Tibial nerve (tissue), 4 donors: ENCODE results near the gene RASAL2. TPM values are rescaled to one million over a fixed set of nuclear protein-coding genes. Genes with fewer than 3 reads are reported as not detected.

Experiments
- DNase-seq, 2 donors: peaks; one replicate each; pipeline ENCODE4 v3.0.0-alpha.2; 2019; ENCODE audit warnings: low spot score in 2 of 2
- H3K27ac ChIP-seq, 4 donors: fragments of 200-600 bp; sonication (generic) in 3 of 4; one replicate each; pipeline ENCODE4 v1.5.1; 2017 to 2019; ENCODE audit warnings: mild to moderate bottlenecking in 1 of 4
- H3K27me3 ChIP-seq, 2 donors: fragments of 200-600 bp; sonication (generic) in 1 of 2; one replicate each; pipeline versions ENCODE4 v1.5.1 to v1.6.0; 2017 to 2019
- H3K36me3 ChIP-seq, 3 donors: fragments of 200-600 bp; sonication (generic); one replicate each; pipeline ENCODE4 v1.5.1; 2018 to 2019
- H3K4me1 ChIP-seq, 4 donors: fragments of 200-600 bp; sonication (generic) in 3 of 4; one replicate each; pipeline ENCODE4 v1.5.1; 2017 to 2019
- H3K4me3 ChIP-seq, 4 donors: fragments of 200-600 bp; sonication (generic) in 3 of 4; one replicate each; pipeline ENCODE4 v1.5.1; 2017 to 2019; ENCODE audit warnings: mild to moderate bottlenecking in 1 of 4, moderate library complexity in 1 of 4
- H3K9me3 ChIP-seq, 4 donors: fragments of 200-600 bp; sonication (generic) in 3 of 4; one replicate each; pipeline ENCODE4 v1.5.1; 2017 to 2019
- CTCF ChIP-seq, 5 experiments: fragments of 200-600 bp in 3 of 5; fragments of 450-650 bp in 2 of 5; sonication (generic) in 3 of 5; IDR thresholded peaks; one replicate each; pipeline ENCODE4 v1.5.1; 2016 to 2019; ENCODE audit warnings: antibody characterized with exemption in 5 of 5, mild to moderate bottlenecking in 3 of 5, moderate library complexity in 2 of 5
- EP300 ChIP-seq, 2 donors: sonication (generic); formaldehyde crosslinking; IDR thresholded peaks; one replicate each; pipeline ENCODE4 v1.6.1; 2017; ENCODE audit warnings: antibody characterized with exemption in 2 of 2, mild to moderate bottlenecking in 1 of 2
- POLR2A ChIP-seq, 2 donors: fragments of 450-650 bp; IDR thresholded peaks; one replicate each; pipeline ENCODE4 v1.6.1; 2017; ENCODE audit warnings: antibody characterized with exemption in 2 of 2, mild to moderate bottlenecking in 2 of 2, moderate library complexity in 2 of 2
- WGBS, 2 donors: methylation state at CpG; one replicate each; pipeline ENCODE4 v1.1.5; 2018; 5-methylcytosine and 5-hydroxymethylcytosine counted together
- total RNA-seq, 4 donors: library from RNA; depleted of rRNA; stranded (reverse); fragments of >200 nt; gene quantifications; one replicate each; pipeline ENCODE4 v1.1.0, GENCODE V29; 2016

RASAL2 gene
- total RNA-seq, 4 donors from 2014 or later, result 40.5 to 44.8 (median 43.0) TPM

GRCh38 chr1:178461701-178462100 is 367.8 kb downstream of the RASAL2 start:
- Histone ChIP-seq H3K4me1 (peaks cover 0 to 10% (median 2%) of the 10 kb centered on the region in 4 donors), H3K27ac (peak overlapping the region in 2 of 4 donors; percentile 35 to 73), H3K27me3 (no peaks in the 10 kb centered on the region), H3K4me3 (no peak overlapping the region), H3K36me3 (peaks cover 0 to 31% (median 0%) of the 10 kb centered on the region in 3 donors), H3K9me3 (no peaks in the 10 kb centered on the region)
- TF ChIP-seq CTCF (IDR thresholded peaks at IDR 0.05) (no peak), EP300 (IDR thresholded peaks at IDR 0.05) (no peak), POLR2A (IDR thresholded peaks at IDR 0.05) (no peak)
- WGBS, 2 donors, result 62 to 63% methylated on average over 4 of the region's 4 CpGs
- DNase-seq, result no peak

DNA sequence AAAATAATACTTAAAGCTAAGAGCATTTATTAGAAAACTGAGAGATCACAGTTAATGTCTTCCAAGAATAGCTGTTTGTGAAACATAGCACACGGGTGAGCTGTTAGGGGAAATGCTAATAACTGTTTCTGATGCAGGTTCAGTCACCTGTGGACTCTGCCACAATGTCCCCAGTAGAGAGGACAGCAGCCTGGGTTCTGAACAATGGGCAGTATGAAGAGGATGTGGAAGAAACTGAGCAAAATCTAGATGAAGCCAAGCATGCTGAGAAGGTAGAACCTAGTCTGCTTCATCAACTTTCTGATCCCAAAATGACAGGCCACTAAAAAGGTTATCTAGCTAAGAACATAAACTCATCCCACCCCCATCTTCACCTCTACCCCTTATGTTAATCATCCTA is 370.2 kb downstream of the RASAL2 start:
- H3K9me3 ChIP-seq, result no peaks in the 10 kb centered on the region
- no peak for DNase-seq
- peak overlapping the region in 2 of 4 donors; percentile 25 to 61 for H3K27ac ChIP-seq
- no peak for TF ChIP-seq POLR2A (IDR thresholded peaks at IDR 0.05)
- no peak for TF ChIP-seq CTCF (IDR thresholded peaks at IDR 0.05)
- TF ChIP-seq EP300 (IDR thresholded peaks at IDR 0.05), result no peak
- peaks cover 0 to 10% (median 2%) of the 10 kb centered on the region in 4 donors for H3K4me1 ChIP-seq
- no peak overlapping the region for H3K4me3 ChIP-seq
- H3K36me3 ChIP-seq, result peaks cover 0 to 35% (median 0%) of the 10 kb centered on the region in 3 donors
- 78 to 87% methylated on average over 1 of the region's 1 CpG for WGBS, 2 donors
- H3K27me3 ChIP-seq, result no peaks in the 10 kb centered on the region

DNA sequence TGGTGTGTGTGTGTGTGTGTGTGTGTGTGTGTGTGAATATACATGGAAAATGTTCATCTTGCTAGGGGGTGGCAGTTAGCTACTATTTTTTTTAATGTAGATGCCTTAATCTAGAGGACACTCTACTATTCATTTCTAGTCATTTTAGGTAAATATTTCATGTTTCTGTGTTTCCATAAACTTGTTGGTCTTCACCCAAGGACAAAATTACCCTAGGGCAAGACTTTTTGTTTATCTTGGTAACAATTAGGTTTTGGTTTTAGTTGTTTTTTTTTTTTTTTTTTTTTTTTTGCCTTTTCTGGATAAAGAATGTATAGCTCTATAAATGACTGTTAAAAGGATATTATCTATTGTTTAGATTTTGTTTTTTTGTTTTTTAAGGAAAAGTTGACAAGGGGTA is 370.7 kb downstream of the RASAL2 start:
- H3K36me3 ChIP-seq, result peaks cover 0 to 35% (median 0%) of the 10 kb centered on the region in 3 donors
- no peaks in the 10 kb centered on the region for H3K9me3 ChIP-seq
- H3K4me3 ChIP-seq, result no peak overlapping the region
- no peaks in the 10 kb centered on the region for H3K27me3 ChIP-seq
- no peak for DNase-seq
- TF ChIP-seq EP300 (IDR thresholded peaks at IDR 0.05), result no peak
- no peak for TF ChIP-seq POLR2A (IDR thresholded peaks at IDR 0.05)
- no peak for TF ChIP-seq CTCF (IDR thresholded peaks at IDR 0.05)
- H3K27ac ChIP-seq, result peak overlapping the region in 1 of 4 donors; percentile 61
- peaks cover 0 to 10% (median 2%) of the 10 kb centered on the region in 4 donors for H3K4me1 ChIP-seq

DNA sequence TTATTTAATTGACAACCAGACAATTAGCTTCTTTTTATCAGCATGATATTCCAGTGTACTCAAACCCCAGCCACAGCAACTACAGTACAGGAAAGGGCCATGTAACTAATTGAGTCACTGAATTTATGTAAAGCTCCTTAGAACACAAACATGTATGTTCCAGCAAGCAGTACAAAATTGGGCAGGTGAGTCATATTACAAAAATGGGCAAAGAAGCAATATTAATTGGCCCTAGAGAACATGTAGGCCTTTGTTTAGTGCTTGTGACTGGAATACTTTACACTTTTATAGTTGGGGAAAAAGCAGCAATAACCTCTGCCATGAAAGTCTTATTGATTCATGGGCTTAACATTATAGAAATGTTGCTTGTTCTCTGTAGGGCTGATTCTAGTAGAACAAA is 371.1 kb downstream of the RASAL2 start:
- no peak for TF ChIP-seq CTCF (IDR thresholded peaks at IDR 0.05)
- TF ChIP-seq EP300 (IDR thresholded peaks at IDR 0.05), result no peak
- no peak for TF ChIP-seq POLR2A (IDR thresholded peaks at IDR 0.05)
- no peak for DNase-seq
- peak overlapping the region in 1 of 4 donors; percentile 60 for H3K27ac ChIP-seq
- H3K4me1 ChIP-seq, result peaks cover 0 to 10% (median 2%) of the 10 kb centered on the region in 4 donors
- H3K27me3 ChIP-seq, result no peaks in the 10 kb centered on the region
- peaks cover 0 to 35% (median 0%) of the 10 kb centered on the region in 3 donors for H3K36me3 ChIP-seq
- no peaks in the 10 kb centered on the region for H3K9me3 ChIP-seq
- H3K4me3 ChIP-seq, result no peak overlapping the region

DNA sequence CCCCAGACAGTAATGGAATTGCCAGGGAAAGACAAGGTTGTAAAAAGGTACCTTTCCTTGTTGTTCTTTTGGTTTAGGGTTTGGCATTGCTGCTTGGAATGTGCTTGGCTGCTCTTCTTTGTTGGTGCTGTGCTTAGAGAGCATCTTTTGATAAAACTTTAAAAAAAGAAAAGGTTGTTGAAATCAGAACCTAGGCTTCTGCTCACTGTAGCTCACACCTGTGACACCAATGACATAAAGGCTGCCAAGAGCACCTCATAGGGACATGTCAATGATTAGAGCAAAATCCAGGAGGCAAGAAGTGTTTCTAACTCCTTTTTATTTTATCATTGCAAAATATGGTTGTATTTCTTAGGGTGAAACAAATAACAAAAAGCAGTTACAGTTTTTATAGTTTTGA is 373.9 kb downstream of the RASAL2 start:
- Histone ChIP-seq H3K27me3 (no peaks in the 10 kb centered on the region), H3K4me1 (peaks cover 0 to 10% (median 2%) of the 10 kb centered on the region in 4 donors), H3K27ac (no peak overlapping the region), H3K9me3 (no peaks in the 10 kb centered on the region), H3K4me3 (no peak overlapping the region), H3K36me3 (peaks cover 0 to 37% (median 0%) of the 10 kb centered on the region in 3 donors)
- TF ChIP-seq EP300 (IDR thresholded peaks at IDR 0.05) (no peak), CTCF (IDR thresholded peaks at IDR 0.05) (no peak), POLR2A (IDR thresholded peaks at IDR 0.05) (no peak)
- DNase-seq, result no peak
